H9 (cell line): ENCODE data around the gene LY6G6F. TPM values are rescaled to one million over a fixed set of nuclear protein-coding genes. Genes with fewer than 3 reads are reported as not detected.

Experiments
- DNase-seq: peaks from one replicate; pipeline ENCODE4 v3.0.0-alpha.2; 2017
- H2AFZ ChIP-seq: one replicate; pipeline ENCODE4 v1.6.1; 2013; ENCODE audit warnings: mild to moderate bottlenecking, low read length, control low read depth, moderate library complexity
- H2AK5ac ChIP-seq: 2 replicates; pipeline ENCODE4 v1.6.1; 2013; ENCODE audit warnings: low read length, control low read depth, mixed read lengths; ENCODE audit not compliant: insufficient read length
- H2BK120ac ChIP-seq: one replicate; pipeline ENCODE4 v1.6.1; 2013; ENCODE audit warnings: low read depth, mild to moderate bottlenecking, low read length, control low read depth, inconsistent platforms; ENCODE audit not compliant: poor library complexity, severe bottlenecking
- H2BK12ac ChIP-seq: 2 replicates; pipeline ENCODE4 v1.6.1; 2013; ENCODE audit warnings: low read length, control low read depth, mixed read lengths, low read depth; ENCODE audit not compliant: insufficient read length
- H2BK15ac ChIP-seq: 2 replicates; pipeline ENCODE4 v1.6.1; 2013; ENCODE audit warnings: low read depth, low read length, control low read depth
- H2BK20ac ChIP-seq: one replicate; pipeline ENCODE4 v1.6.1; 2013; ENCODE audit warnings: low read depth, mild to moderate bottlenecking, low read length, control low read depth, inconsistent platforms; ENCODE audit not compliant: poor library complexity, severe bottlenecking
- H2BK5ac ChIP-seq: 2 replicates; pipeline ENCODE4 v1.6.1; 2013; ENCODE audit warnings: low read length, control low read depth, mixed read lengths; ENCODE audit not compliant: insufficient read length
- H3K14ac ChIP-seq: 2 replicates; pipeline ENCODE4 v1.6.1; 2013; ENCODE audit warnings: low read length, control low read depth; ENCODE audit not compliant: insufficient read depth
- H3K18ac ChIP-seq: 2 replicates; pipeline ENCODE4 v1.6.1; 2013; ENCODE audit warnings: low read depth, mild to moderate bottlenecking, mixed read lengths, low read length, control low read depth; ENCODE audit not compliant: insufficient read length
- H3K23ac ChIP-seq: 2 replicates; pipeline ENCODE4 v1.6.1; 2013; ENCODE audit warnings: low read length, control low read depth, mixed read lengths, low read depth; ENCODE audit not compliant: insufficient read length
- H3K23me2 ChIP-seq: 2 replicates; pipeline ENCODE4 v1.6.1; 2013; ENCODE audit warnings: low read depth, mild to moderate bottlenecking, mixed read lengths, low read length, control low read depth; ENCODE audit not compliant: insufficient read length, poor library complexity, severe bottlenecking
- H3K27ac ChIP-seq: 2 replicates; pipeline ENCODE4 v1.5.1; 2013; ENCODE audit warnings: low read length, control low read depth, mixed read lengths, low read depth; ENCODE audit not compliant: insufficient read length
- H3K27me3 ChIP-seq: 2 replicates; pipeline ENCODE4 v1.6.1; 2013; ENCODE audit warnings: low read length, control low read depth, inconsistent platforms; ENCODE audit not compliant: insufficient read depth
- H3K4ac ChIP-seq: 2 replicates; pipeline ENCODE4 v1.6.1; 2013; ENCODE audit warnings: low read depth, mild to moderate bottlenecking, control low read depth, inconsistent platforms, low read length, moderate library complexity
- H3K4me1 ChIP-seq: 2 replicates; pipeline ENCODE4 v1.6.1; 2013; ENCODE audit warnings: low read length, control low read depth, inconsistent platforms; ENCODE audit not compliant: insufficient read depth
- H3K4me2 ChIP-seq: 2 replicates; pipeline ENCODE4 v1.6.1; 2013; ENCODE audit warnings: low read length, control low read depth, mixed read lengths; ENCODE audit not compliant: insufficient read length, insufficient read depth
- H3K56ac ChIP-seq: 2 replicates; pipeline ENCODE4 v1.6.1; 2013; ENCODE audit warnings: low read depth, mild to moderate bottlenecking, mixed read lengths, low read length, control low read depth; ENCODE audit not compliant: insufficient read length
- H3K79me1 ChIP-seq: 2 replicates; pipeline ENCODE4 v1.6.1; 2013; ENCODE audit warnings: low read depth, mild to moderate bottlenecking, moderate library complexity, low read length, control low read depth, inconsistent platforms; ENCODE audit not compliant: insufficient read depth, poor library complexity, severe bottlenecking
- H3K79me2 ChIP-seq: 2 replicates; pipeline ENCODE4 v1.6.1; 2013; ENCODE audit warnings: low read length, control low read depth, inconsistent platforms; ENCODE audit not compliant: insufficient read depth
- H3K9ac ChIP-seq: 2 replicates; pipeline ENCODE4 v1.6.1; 2013; ENCODE audit warnings: low read length, control low read depth, mixed read lengths; ENCODE audit not compliant: insufficient read length; ENCODE audit errors: extremely low read depth
- H3K9me3 ChIP-seq: one replicate; pipeline ENCODE4 v1.6.1; 2013; ENCODE audit warnings: low read depth, low read length, inconsistent platforms; ENCODE audit not compliant: control insufficient read depth
- H3T11ph ChIP-seq: one replicate; pipeline ENCODE4 v1.6.1; 2013; ENCODE audit warnings: mild to moderate bottlenecking, low read length, control low read depth, inconsistent platforms
- H4K20me1 ChIP-seq: one replicate; pipeline ENCODE4 v1.6.1; 2013; ENCODE audit not compliant: control insufficient read depth, insufficient read length, insufficient read depth
- H4K5ac ChIP-seq: 2 replicates; pipeline ENCODE4 v1.6.1; 2013; ENCODE audit warnings: low read depth, mild to moderate bottlenecking, mixed read lengths, low read length, control low read depth; ENCODE audit not compliant: insufficient read length
- H4K8ac ChIP-seq: replicated peaks from 2 replicates; pipeline ENCODE4 v1.6.1; 2013; ENCODE audit warnings: low read length, control low read depth, mixed read lengths, low read depth; ENCODE audit not compliant: insufficient read length
- H4K91ac ChIP-seq: 2 replicates; pipeline ENCODE4 v1.6.1; 2013; ENCODE audit warnings: low read depth, mild to moderate bottlenecking, moderate library complexity, mixed read lengths, low read length, control low read depth; ENCODE audit not compliant: insufficient read length
- H3K27ac Mint-ChIP-seq, 3 experiments: 2 replicates in 2 of 3; 3 replicates in 1 of 3; pipeline ENCODE4 v1.8.0; 2020 to 2021; ENCODE audit warnings: mixed read lengths in 3 of 3, mild to moderate bottlenecking in 1 of 3, moderate library complexity in 1 of 3
- H3K27me3 Mint-ChIP-seq: 2 replicates; pipeline ENCODE4 v1.8.0; 2021; ENCODE audit warnings: low read depth, mild to moderate bottlenecking, moderate library complexity, mixed read lengths
- H3K36me3 Mint-ChIP-seq, 3 experiments: 2 replicates in 2 of 3; 3 replicates in 1 of 3; pipeline ENCODE4 v1.8.0; 2020 to 2021; ENCODE audit warnings: low read depth in 3 of 3, mixed read lengths in 3 of 3; ENCODE audit not compliant: insufficient read depth in 1 of 3
- H3K4me1 Mint-ChIP-seq, 2 experiments: 2 replicates each; pipeline ENCODE4 v1.8.0; 2020; ENCODE audit warnings: mixed read lengths in 2 of 2
- H3K4me3 Mint-ChIP-seq, 2 experiments: 2 replicates in 1 of 2; 3 replicates in 1 of 2; pipeline ENCODE4 v1.8.0; 2020 to 2021; ENCODE audit warnings: mild to moderate bottlenecking in 2 of 2, mixed read lengths in 2 of 2, moderate library complexity in 1 of 2
- H3K9me3 Mint-ChIP-seq, 2 experiments: 2 replicates in 1 of 2; 3 replicates in 1 of 2; pipeline ENCODE4 v1.8.0; 2020; ENCODE audit warnings: mild to moderate bottlenecking in 2 of 2, mixed read lengths in 2 of 2, moderate library complexity in 1 of 2
- CTCF ChIP-seq: fragments of 200-600 bp; sonication (generic); conservative IDR thresholded peaks from 3 replicates; pipeline ENCODE4 v1.8.0; 2021; ENCODE audit warnings: antibody characterized with exemption, mild to moderate bottlenecking
- whole genome bisulfite sequencing: extraction: QIAGEN DNeasy Blood & Tissue Kit; methylation state at CpG from one replicate; pipeline ENCODE4 v1.1.7; 2013; ENCODE audit warnings: missing lambda C conversion rate, low lambda C conversion rate, mixed read lengths; ENCODE audit not compliant: insufficient read length; ENCODE audit errors: extremely low coverage; 5-methylcytosine and 5-hydroxymethylcytosine counted together
- total RNA-seq: library from RNA; stranded (reverse); gene quantifications from 2 replicates; pipeline ENCODE4 v1.2.1, GENCODE V29; 2021

Gene LY6G6F
- total RNA-seq, 1 experiment from 2014 or later, result not detected

GRCh38 chr6:31712296-31712695 lies 5.6 kb downstream of the LY6G6F start:
- Histone ChIP-seq H2AFZ (no peak overlapping the region), H2BK20ac (no peak overlapping the region), H4K91ac (no peak overlapping the region), H3K27ac (no peak overlapping the region), H3K4me2 (no peak overlapping the region), H4K20me1 (no peaks in the 10 kb centered on the region), H2BK5ac (no peak overlapping the region), H3K23ac (no peak overlapping the region), H2BK15ac (no peak overlapping the region), H3K79me2 (no peaks in the 10 kb centered on the region), H3K14ac (no peak overlapping the region), H3K4ac (no peak overlapping the region), H3K27me3 (no peaks in the 10 kb centered on the region), H4K5ac (no peak overlapping the region), H3K56ac (no peak overlapping the region), H3K18ac (no peak overlapping the region), H2BK120ac (no peak overlapping the region), H2BK12ac (no peak overlapping the region), H2AK5ac (no peak overlapping the region), H4K8ac (no peak overlapping the region), H3K4me1 (peaks cover 5% of the 10 kb centered on the region; the same call in 1 of the 2 replicates), H3K9ac (no peak overlapping the region), H3K79me1 (no peaks in the 10 kb centered on the region), H3K23me2 (no peaks in the 10 kb centered on the region), H3T11ph (no peak overlapping the region), H3K9me3 (no peaks in the 10 kb centered on the region)
- H3K9me3 Mint-ChIP-seq, result no peaks in the 10 kb centered on the region
- no CpG with 5 or more reads among the region's 8 CpGs for WGBS
- H3K36me3 Mint-ChIP-seq, result no peaks in the 10 kb centered on the region
- TF ChIP-seq CTCF, result no peak
- H3K27me3 Mint-ChIP-seq, result peaks cover 8% of the 10 kb centered on the region
- DNase-seq, result no peak
- H3K4me1 Mint-ChIP-seq, result peaks cover 33 to 44% of the 10 kb centered on the region in 2 experiments
- peak overlapping the region in 2 of 3 experiments; percentile 29 to 88; a peak in 1 of 7 replicates for H3K27ac Mint-ChIP-seq
- no peak overlapping the region for H3K4me3 Mint-ChIP-seq
